Endothelial cell of umbilical vein (primary cell): ENCODE data around the gene RNU5D-1. TPM values are rescaled to one million over a fixed set of nuclear protein-coding genes. Genes with fewer than 3 reads are reported as not detected.

Experiments
- BruUV-seq: library from RNA; stranded (reverse); fragments of 400-500 nt; replicated peaks from 2 replicates; lab custom pipeline; 2021; lab: Mats Ljungman, UMichigan
- CTCF ChIA-PET: fragments of 300-600, 350-600 bp; sonication (Branson Sonifier 250); formaldehyde crosslinking; loops from one replicate; lab custom pipeline; 2021; ENCODE audit warnings: antibody characterized with exemption, inconsistent platforms; lab: Charles Lee
- POLR2A ChIA-PET: fragments of 300-600, 350-600 bp; sonication (Branson Sonifier 250); formaldehyde crosslinking; loops from one replicate; lab custom pipeline; 2021; ENCODE audit warnings: antibody characterized with exemption, inconsistent platforms; lab: Charles Lee
- DNase-seq: peaks from one replicate; pipeline ENCODE4 v3.0.0-alpha.2; 2011; ENCODE audit warnings: low read depth, low spot score
- FAIRE-seq: peaks from 2 replicates; lab custom pipeline; 2011; peaks lifted over from hg19 to GRCh38; lab: Jason Lieb, UNC
- H2AFZ ChIP-seq: 2 replicates; pipeline ENCODE4 v1.6.0; 2012; ENCODE audit warnings: low read depth, low read length, control low read depth, inconsistent platforms
- H3K27ac ChIP-seq: 2 replicates; pipeline ENCODE4 v1.5.1; 2011; ENCODE audit warnings: low read depth, mild to moderate bottlenecking, control low read depth, low read length, moderate library complexity; ENCODE audit not compliant: insufficient read depth
- H3K27me3 ChIP-seq, 2 experiments: 2 replicates each; pipeline versions ENCODE4 v1.6.0 to v1.6.1; 2011; ENCODE audit warnings: low read length in 2 of 2, mixed read lengths in 1 of 2; ENCODE audit not compliant: control insufficient read depth in 2 of 2, insufficient read depth in 2 of 2
- H3K36me3 ChIP-seq, 2 experiments: 2 replicates in 1 of 2; 3 replicates in 1 of 2; pipeline ENCODE4 v1.5.1; 2011; ENCODE audit warnings: low read length in 2 of 2, mild to moderate bottlenecking in 1 of 2, moderate library complexity in 1 of 2; ENCODE audit not compliant: control insufficient read depth in 2 of 2, insufficient read depth in 2 of 2; ENCODE audit errors: extremely low read depth in 1 of 2
- H3K4me1 ChIP-seq: 3 replicates; pipeline ENCODE4 v1.5.1; 2011; ENCODE audit warnings: mild to moderate bottlenecking, low read length; ENCODE audit not compliant: control insufficient read depth, insufficient read depth; ENCODE audit errors: extremely low read depth
- H3K4me2 ChIP-seq: 2 replicates; pipeline ENCODE4 v1.6.1; 2011; ENCODE audit warnings: low read length, control low read depth, mixed read lengths; ENCODE audit not compliant: insufficient read depth
- H3K4me3 ChIP-seq, 3 experiments: fragments of 200-600 bp in 1 of 3; sonication (generic), shearing (Covaris generic) in 1 of 3; replicated peaks in 1 of 3; 2 replicates each; pipeline ENCODE4 v1.5.1; 2011 to 2016; ENCODE audit warnings: control low read depth in 3 of 3, low read length in 3 of 3, mild to moderate bottlenecking in 2 of 3, inconsistent platforms in 1 of 3, low read depth in 1 of 3, moderate library complexity in 1 of 3; ENCODE audit not compliant: insufficient read depth in 1 of 3
- H3K79me2 ChIP-seq: 2 replicates; pipeline ENCODE4 v1.6.0; 2012; ENCODE audit warnings: low read length, inconsistent platforms; ENCODE audit not compliant: control insufficient read depth, insufficient read depth
- H3K9ac ChIP-seq: replicated peaks from 2 replicates; pipeline ENCODE3; 2011; ENCODE audit warnings: low read length, control low read depth; ENCODE audit not compliant: insufficient read depth; ENCODE audit errors: extremely low read depth
- H3K9me1 ChIP-seq: replicated peaks from 3 replicates; pipeline ENCODE4 v1.6.0; 2011; ENCODE audit warnings: mild to moderate bottlenecking, low read length; ENCODE audit not compliant: control insufficient read depth, insufficient read depth; ENCODE audit errors: extremely low read depth
- H3K9me3 ChIP-seq: replicated peaks from 2 replicates; pipeline ENCODE4 v1.5.1; 2012; ENCODE audit warnings: low read length, inconsistent platforms; ENCODE audit not compliant: control insufficient read depth, insufficient read depth
- H4K20me1 ChIP-seq: replicated peaks from 2 replicates; pipeline ENCODE3; 2011; ENCODE audit warnings: mild to moderate bottlenecking, low read length; ENCODE audit not compliant: control insufficient read depth, insufficient read depth; ENCODE audit errors: extremely low read depth
- EZH2 ChIP-seq: IDR thresholded peaks from 2 replicates; pipeline ENCODE4 v1.6.1; 2012; ENCODE audit warnings: borderline replicate concordance, low read depth, mild to moderate bottlenecking, moderate library complexity, low read length, inconsistent platforms; ENCODE audit not compliant: severe bottlenecking
- FOS ChIP-seq: IDR thresholded peaks from 2 replicates; pipeline ENCODE4 v1.6.1; 2011; ENCODE audit warnings: mild to moderate bottlenecking, low read length, moderate library complexity, borderline replicate concordance; ENCODE audit not compliant: insufficient read depth
- GATA2 ChIP-seq: IDR thresholded peaks from 2 replicates; pipeline ENCODE4 v1.7.0; 2011; ENCODE audit warnings: low read depth, mild to moderate bottlenecking, moderate library complexity, mixed read lengths, low read length; ENCODE audit not compliant: insufficient read length, insufficient read depth
- JUN ChIP-seq: IDR thresholded peaks from 2 replicates; pipeline ENCODE4 v1.6.1; 2011; ENCODE audit warnings: borderline replicate concordance, low read depth; ENCODE audit not compliant: insufficient read length, insufficient read depth
- MAX ChIP-seq: IDR thresholded peaks from 2 replicates; pipeline ENCODE4 v1.6.1; 2011; ENCODE audit not compliant: insufficient read depth, insufficient read length
- MYC ChIP-seq: IDR thresholded peaks from one replicate; pipeline ENCODE4 v1.6.1; 2011; ENCODE audit warnings: mild to moderate bottlenecking, low read depth, low read length
- POLR2A ChIP-seq: IDR thresholded peaks from 2 replicates; pipeline ENCODE4 v1.6.1; 2012; ENCODE audit warnings: low read depth, mild to moderate bottlenecking, control low read depth, low read length
- POLR2AphosphoS5 ChIP-seq: IDR thresholded peaks from 2 replicates; pipeline ENCODE4 v1.6.1; 2012; ENCODE audit warnings: low read depth, mild to moderate bottlenecking, control low read depth, low read length, moderate library complexity; ENCODE audit not compliant: insufficient read depth
- dilution Hi-C: fragments of 300-500 bp; cut with MboI; formaldehyde crosslinking; loops from one replicate; pipeline ENCODE4 v1.15.0; 2019; ENCODE audit warnings: low sequenced_read_pairs; ENCODE audit not compliant: extremely low pct_ligation_motif_present
- intact Hi-C: fragments of 100-400 bp; cut with micrococcal nuclease; formaldehyde crosslinking; loops from one replicate; pipeline ENCODE4 v1.10.0; 2022
- polyA plus RNA-seq, 4 experiments: library from polyadenylated mRNA; depleted of rRNA in 3 of 4; stranded (reverse) in 3 of 4; unstranded in 1 of 4; fragments of >200 nt; gene quantifications; 2 replicates each; pipeline versions ENCODE4 v1.2.1 to v1.2.3, GENCODE V29; 2011 to 2012; ENCODE audit warnings: missing spikeins in 1 of 4
- total RNA-seq: library from RNA; stranded (reverse); gene quantifications from 2 replicates; pipeline ENCODE4 v1.2.3, GENCODE V29; 2021
- TF ChIP-seq, protein P1 (sequence below), 2 donors: IDR thresholded peaks; 1 replicate in 1 of 2; 2 replicates in 1 of 2; pipeline ENCODE4 v1.5.1; 2011; ENCODE audit warnings: low read length in 2 of 2, mild to moderate bottlenecking in 2 of 2, moderate library complexity in 2 of 2, control low read depth in 1 of 2, inconsistent platforms in 1 of 2, low read depth in 1 of 2; ENCODE audit not compliant: insufficient read depth in 1 of 2; ENCODE audit errors: extremely low read depth in 1 of 2

Gene RNU5D-1
- total and polyA plus RNA-seq, 2 donors (not counting 3 experiments of a cell fraction or from before 2014, with no cell fraction given), result not detected

- H3K27ac ChIP-seq, result no peak overlapping the region
- no peak overlapping the region for H2AFZ ChIP-seq
- intact Hi-C loops, result no loop called here
- ChIA-PET CTCF (interaction anchor here (1.5 kb wide), 1 partner anchor 10 kb away, joined by 6 read pairs; no protein-coding TSS in a partner anchor), POLR2A (no interaction called here)
- H3K9me3 ChIP-seq, result no peaks in the 10 kb centered on the region
- no peak overlapping the region for H3K4me2 ChIP-seq
- H3K36me3 ChIP-seq, result no peaks in the 10 kb centered on the region
- no peak overlapping the region for H3K4me3 ChIP-seq
- dilution Hi-C loops, result no loop called here
- no peaks in the 10 kb centered on the region for H3K79me2 ChIP-seq
- H3K27me3 ChIP-seq, result peaks cover 2 to 5% of the 10 kb centered on the region in 2 experiments
- peaks cover 2% of the 10 kb centered on the region for H3K4me1 ChIP-seq
- no peak for FAIRE-seq
- no TSS peak for BruUV-seq
- DNase-seq, result peak; percentile 20
- TF ChIP-seq POLR2A (no peak), POLR2AphosphoS5 (no peak), JUN (no peak), GATA2 (no peak), MYC (no peak), FOS (peak; percentile 61)
- H4K20me1 ChIP-seq, result no peaks in the 10 kb centered on the region
- H3K9ac ChIP-seq, result no peak overlapping the region
- H3K9me1 ChIP-seq, result no peaks in the 10 kb centered on the region
Observed at GRCh38 chr1:44707112-44707881, 23.7 kb downstream of the RNU5D-1 start.

GRCh38 chr1:44705938-44706337, 25.0 kb downstream of the RNU5D-1 start:
- Histone ChIP-seq H4K20me1 (no peaks in the 10 kb centered on the region), H3K36me3 (no peaks in the 10 kb centered on the region), H3K27ac (no peak overlapping the region), H3K27me3 (peaks cover 2 to 4% of the 10 kb centered on the region in 2 experiments), H3K4me1 (peaks cover 2% of the 10 kb centered on the region), H3K4me3 (no peak overlapping the region), H3K9me1 (no peaks in the 10 kb centered on the region), H3K9me3 (no peaks in the 10 kb centered on the region), H3K4me2 (no peak overlapping the region), H2AFZ (no peak overlapping the region), H3K9ac (no peak overlapping the region), H3K79me2 (no peaks in the 10 kb centered on the region)
- no TSS peak for BruUV-seq
- no peak for DNase-seq
- CTCF ChIA-PET, result interaction anchor here (0.8 to 1.5 kb wide), 2 partner anchors 12 to 23 kb away, joined by 3 to 6 read pairs; no protein-coding TSS in a partner anchor
- FAIRE-seq, result no peak
- intact Hi-C loops, result no loop called here
- POLR2A ChIA-PET, result no interaction called here
- dilution Hi-C loops, result no loop called here
- no peak for TF ChIP-seq MAX
- TF ChIP-seq POLR2AphosphoS5, result no peak
- TF ChIP-seq, protein P1, sequence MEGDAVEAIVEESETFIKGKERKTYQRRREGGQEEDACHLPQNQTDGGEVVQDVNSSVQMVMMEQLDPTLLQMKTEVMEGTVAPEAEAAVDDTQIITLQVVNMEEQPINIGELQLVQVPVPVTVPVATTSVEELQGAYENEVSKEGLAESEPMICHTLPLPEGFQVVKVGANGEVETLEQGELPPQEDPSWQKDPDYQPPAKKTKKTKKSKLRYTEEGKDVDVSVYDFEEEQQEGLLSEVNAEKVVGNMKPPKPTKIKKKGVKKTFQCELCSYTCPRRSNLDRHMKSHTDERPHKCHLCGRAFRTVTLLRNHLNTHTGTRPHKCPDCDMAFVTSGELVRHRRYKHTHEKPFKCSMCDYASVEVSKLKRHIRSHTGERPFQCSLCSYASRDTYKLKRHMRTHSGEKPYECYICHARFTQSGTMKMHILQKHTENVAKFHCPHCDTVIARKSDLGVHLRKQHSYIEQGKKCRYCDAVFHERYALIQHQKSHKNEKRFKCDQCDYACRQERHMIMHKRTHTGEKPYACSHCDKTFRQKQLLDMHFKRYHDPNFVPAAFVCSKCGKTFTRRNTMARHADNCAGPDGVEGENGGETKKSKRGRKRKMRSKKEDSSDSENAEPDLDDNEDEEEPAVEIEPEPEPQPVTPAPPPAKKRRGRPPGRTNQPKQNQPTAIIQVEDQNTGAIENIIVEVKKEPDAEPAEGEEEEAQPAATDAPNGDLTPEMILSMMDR (IDR thresholded peaks at IDR 0.05; ENCODE audit: extremely low read depth in 1 of 2, insufficient read depth in 1 of 2, low read depth in 1 of 2, low read length in 2 of 2), result no peak
- no peak for TF ChIP-seq FOS
- TF ChIP-seq MYC, result no peak
- TF ChIP-seq GATA2, result no peak
- no peak for TF ChIP-seq POLR2A
- TF ChIP-seq EZH2, result no peak
